NCI-H82 (cell line): ENCODE measurements around the gene MRE11.
"Not testable (repeated sequence)": the region's sequence is repeated elsewhere in the genome, so short reads cannot be mapped to it uniquely, and the experiment has no call there.

ENCODE experiments used
- DNase-seq: peaks from one replicate; lab custom pipeline; 2025; lab: John Stamatoyannopoulos, UW

Gene MRE11

DNA sequence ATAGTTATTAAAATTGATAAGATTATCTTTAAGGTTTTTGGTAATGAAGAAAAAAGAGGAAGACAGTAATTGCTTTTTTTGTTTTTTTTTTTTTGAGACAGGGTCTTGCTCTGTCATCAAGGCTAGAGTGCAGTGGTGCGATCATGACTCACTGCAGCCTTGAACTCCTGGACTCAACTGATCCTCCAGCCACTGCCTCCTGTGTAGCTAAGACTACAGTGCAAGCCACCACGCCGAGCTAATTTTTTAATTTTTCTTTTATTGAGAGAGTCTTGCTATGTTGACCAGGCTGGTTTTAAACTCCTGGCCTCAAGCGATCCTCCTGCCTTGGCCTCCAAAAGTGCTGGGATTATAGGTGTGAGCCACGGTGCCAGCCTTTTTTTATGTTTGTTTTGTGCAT is 12.9 kb upstream of the MRE11 start:
- not testable (repeated sequence) for DNase-seq

DNA sequence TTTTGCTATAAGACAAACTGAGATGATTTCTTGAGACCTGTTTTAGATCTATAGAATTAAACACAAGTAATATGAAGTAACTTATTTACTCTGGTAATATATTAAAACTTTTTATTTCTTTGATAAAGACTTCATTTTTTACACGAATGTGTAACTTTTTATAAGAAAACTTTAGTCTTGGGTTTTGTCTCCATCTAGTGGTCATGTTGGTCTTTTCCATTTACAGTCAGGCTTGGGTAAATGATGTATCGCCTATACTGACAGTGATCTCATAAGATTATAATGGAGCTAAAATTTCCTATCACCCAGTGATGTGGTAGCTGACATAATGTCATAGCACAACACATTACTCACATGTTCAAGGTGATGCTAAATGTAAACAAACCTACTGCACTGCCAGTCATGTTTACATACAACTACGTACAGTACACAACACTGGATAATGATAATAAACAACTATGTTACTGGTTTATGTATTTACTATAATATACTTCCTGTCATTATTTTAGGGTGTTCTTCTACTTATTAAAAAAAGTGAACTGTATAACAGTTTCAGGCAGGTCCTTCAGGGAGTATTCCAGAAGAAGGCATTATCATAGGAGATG is 11.1 kb upstream of the MRE11 start:
- DNase-seq = peak; percentile 64

DNA sequence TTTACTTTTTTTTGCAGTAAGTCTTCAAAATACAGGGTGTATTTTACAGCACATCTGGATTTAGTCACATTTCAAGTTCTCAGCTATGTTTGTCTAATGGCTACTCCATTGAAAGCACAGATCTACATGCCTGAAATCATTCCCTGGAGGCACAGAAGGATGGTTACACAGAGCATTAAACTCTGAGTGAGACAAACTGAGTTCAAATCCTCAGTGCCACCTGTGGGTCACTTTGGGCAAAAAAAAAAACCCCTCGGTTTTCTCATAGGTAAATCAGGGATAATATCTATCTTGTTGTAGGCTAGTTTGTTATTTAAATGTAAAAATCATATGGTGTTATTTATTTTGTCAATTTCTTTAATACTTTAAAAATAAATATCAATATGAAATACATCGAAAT is 7.9 kb upstream of the MRE11 start:
- no peak for DNase-seq

DNA sequence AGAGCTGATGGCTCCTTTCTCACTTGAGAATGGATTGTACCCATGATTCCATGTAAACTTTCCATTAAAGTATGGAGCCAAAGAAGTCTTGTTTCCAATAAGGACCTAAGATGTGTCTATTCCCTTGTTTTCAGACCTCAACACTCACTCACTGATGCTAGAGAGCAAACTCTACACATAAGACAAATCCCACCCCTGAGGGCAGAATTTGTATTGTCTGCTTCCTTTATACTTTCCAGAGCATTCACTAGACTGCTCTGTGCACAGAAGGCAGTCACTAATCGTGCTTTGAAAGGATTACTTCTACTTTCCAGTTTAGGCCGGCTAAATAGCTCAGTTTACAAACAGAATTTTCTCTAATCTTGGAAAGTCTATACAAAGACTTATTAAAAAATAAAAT is 6.5 kb upstream of the MRE11 start:
- peak; percentile 56 for DNase-seq

DNA sequence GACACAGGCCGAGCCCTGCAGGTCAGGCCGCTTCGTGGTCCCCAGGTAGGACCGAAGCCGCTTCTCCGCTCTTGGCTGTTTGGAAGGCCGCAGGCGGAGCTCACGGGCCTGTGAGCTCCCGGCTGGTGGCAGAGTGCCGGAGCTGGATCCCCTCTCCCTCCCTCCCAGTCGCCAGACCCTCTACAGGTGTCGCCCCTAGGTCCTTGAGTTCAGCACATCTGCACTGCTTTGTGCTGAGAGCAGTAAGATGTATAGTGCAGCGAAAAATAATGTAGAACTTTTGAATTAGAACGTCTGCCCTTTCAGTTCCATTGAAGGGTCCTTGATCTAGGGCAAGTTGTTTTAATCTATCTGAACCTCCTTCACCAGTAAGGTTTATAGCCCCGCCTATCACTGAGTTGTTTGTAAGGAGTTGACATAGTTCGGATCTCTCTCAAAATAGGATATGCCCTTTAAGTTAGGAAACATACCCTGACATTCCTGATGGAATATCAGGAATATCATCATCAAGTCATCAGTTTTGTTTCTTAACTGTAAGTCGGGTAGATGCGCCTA is 559 bp upstream of the MRE11 start:
- DNase-seq = peak; percentile 27

DNA sequence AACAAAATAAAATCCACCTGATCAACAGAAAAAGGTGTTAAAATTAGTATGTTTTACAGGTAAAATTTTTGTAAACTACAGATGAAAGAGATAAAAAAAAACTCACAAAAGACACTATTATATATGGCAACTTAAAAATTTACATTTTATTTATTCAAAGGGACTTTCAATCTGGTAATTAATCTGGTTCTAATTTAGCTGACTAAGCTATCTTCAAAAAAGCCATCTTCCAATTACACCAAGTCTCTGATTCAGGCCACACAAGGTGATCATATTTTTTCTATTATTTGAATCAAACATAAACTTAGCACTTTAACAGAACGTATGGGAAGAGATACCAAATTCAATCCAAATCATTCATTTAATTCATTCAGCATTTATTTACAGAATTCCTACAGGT is 7.6 kb downstream of the MRE11 start:
- DNase-seq = no peak

DNA sequence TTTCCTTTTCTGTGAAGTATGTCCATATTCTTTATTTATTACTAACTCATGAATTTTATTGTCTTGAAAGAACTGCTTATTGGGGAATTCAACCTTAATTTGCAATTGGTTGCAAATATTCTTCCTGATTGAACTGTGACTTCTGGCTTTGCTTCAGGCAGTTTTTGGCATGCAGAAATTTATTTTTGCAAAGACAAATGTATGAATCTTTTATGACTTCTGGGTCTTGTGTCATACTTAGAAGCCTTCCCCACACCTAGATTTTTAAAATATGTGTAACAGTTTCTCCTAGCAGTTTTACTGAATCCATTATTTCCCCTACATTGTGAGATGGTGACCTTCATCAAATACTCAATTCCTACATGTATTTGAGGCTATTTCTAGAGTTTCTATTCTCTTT is 12.3 kb downstream of the MRE11 start:
- DNase-seq = no peak

DNA sequence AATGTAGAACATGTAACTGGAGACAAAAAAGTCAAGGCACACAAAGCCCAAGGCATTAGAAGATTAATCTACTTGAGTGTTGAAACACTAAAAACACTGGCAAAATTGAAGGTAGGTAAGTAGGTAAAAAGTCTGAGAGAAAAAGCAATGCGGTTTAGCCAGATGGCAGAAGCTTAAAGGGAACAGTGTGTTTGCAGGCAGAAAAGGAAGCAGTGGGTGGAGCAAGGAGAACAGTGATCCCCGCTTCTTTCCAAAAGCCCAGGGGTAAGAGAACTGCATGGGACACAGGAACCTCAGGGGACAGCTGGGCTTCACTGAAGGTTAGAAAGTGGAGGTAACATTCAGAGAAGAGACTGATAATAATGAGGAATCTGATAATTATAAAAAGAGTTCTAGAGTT is 16.0 kb downstream of the MRE11 start:
- DNase-seq = peak; percentile 15

DNA sequence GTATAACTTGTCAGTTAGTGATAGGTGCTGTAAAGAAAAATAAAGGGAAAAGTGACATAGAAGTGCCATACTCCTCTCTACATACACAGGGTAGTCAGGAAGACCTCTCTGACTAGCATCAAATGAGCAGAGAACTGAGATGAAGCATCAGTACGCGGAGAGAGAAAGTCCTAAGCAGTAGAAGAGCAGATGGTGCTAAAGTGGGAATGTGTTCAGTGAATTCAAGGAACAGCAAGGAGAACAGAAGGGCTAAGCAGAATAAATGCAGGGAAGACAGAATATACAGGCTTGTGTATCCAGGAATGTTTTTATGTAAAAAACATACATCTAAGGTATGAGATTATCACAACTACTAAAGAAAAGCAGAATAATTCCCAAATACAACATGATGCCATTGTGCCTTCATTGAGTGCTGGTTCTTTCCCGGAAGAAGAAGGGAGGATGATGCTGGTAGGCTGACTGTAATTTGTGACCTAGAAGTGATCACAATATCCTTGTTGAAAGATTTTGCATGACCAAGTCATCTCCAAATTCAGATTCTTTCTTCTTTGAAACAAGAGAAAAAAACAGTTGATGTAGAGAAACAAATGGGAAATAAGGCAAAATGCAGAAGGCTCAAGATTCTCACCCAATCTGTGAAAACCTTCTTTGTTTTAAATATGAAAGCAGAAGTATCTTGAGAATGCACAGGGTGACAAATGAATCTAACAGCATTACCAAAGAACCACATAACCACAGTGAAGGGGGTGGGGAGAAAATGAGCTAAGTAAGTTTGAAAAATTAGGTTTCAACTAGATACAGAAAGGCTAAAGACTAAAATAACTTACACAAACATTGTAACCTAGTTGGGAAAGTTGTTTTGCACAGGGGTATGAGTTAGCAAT is 20.5 kb downstream of the MRE11 start:
- DNase-seq = no peak

DNA sequence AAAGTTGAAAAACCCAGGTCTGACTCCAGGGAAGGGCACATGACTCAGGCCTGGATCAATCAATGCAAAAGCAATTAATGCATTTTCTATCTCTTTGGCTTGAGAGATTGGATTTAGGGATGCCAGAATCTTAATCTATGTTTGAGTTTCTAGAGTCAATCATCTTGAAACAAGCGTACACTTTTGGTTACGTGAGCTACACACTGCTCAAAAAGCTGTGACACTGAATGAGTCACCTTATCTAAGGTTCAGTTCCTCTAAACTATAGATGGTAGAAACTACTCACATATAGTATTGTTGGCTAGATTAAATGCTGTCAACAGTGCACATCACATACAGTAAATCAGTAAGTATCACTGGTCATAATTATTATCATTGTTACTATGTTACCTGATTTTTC is 24.2 kb downstream of the MRE11 start:
- no peak for DNase-seq

DNA sequence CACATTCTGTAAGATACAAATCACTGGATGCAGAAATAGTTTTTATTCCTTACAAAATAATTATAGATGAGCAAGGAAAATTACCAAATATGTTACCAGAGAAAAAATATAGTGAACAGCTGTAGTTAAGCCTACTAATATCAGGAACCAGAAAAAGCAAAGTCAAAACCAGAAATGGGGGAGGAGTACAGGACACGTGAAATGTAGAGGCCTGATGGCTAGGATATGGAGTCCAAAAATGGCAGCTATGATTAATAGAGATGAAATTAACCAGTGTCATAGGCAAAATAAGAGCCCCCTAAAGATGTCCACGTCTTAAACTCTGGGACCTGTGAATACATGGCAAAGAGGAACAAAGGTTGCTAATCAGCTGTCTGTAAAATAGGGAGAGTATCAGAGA is 34.1 kb downstream of the MRE11 start:
- no peak for DNase-seq

DNA sequence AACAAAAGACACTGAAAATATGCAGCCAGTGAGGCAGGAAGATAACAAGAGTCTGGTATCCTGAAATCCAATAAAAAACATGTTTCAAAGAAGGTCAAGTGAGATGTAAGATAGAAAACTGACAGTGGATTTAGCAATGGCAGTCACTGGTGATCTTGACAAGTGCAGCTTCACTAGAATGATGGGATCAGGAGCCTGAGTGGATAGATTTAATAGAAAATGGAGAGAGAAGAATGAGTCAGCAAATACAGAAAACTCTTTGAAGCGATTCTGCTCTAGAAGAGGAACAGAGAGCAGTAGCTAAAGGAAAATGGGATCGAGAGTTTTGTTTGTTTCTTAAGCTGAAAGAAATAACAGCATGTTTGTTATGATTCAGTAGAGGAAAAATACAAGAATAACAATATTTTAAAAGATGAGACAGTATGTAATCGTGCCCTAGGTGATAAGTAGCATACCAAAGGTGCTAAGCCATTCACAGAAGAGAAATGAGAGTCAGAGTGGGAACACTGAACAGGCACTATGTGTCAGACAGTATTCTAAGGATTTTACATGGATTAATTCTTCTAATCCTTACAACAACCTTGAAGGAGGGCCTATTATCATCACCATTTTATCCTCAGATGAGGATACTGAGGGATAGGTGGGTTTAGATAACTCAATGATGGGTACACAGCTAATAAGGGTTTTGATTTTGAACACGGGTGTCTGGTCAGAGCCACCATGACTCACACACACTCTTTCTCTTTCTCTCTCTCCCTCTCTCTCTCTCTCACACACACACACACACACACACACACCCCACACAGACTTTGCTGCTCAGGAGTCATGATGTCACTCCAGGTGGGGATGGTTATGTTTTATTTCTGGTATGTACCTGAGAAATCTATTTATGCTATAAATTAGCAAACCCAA is 36.3 kb downstream of the MRE11 start:
- DNase-seq = peak; percentile 23

DNA sequence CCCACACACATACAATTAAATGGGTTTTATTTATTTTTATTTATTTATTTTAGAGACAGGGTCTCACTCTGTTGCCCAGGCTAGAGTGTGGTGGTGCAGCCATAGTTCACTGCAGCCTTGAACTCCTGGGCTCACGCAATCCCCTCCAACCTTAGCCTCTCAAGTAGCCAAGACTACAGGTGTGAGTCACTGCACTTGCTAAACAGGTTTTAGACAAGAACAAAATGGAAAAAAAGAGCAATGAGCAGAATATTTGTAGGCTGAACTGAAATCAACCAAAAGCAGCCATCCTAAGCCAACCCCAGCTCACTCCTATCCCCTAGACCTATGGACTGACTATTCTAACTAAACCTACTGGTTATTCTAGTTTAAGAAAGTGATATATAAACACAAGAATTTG is 37.8 kb downstream of the MRE11 start:
- DNase-seq = no peak

DNA sequence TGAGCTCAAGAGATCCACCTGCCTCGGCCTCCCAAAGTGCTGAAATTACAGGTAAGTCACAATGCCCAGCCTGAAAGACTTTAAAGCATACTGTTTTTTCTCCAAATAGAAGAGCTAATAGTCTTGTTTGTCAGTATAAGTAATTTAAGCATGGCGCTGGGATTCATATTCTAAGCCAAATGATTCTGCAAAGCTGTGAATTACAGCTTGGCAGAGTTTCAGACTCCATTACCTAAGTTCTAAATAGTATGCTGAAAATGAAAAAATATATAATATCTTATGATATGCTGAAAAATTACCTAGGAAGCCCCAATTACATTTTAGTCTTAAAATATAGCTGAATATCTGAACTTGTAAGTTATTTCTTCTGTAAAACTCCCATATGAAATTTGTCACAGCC is 39.3 kb downstream of the MRE11 start:
- DNase-seq = no peak

DNA sequence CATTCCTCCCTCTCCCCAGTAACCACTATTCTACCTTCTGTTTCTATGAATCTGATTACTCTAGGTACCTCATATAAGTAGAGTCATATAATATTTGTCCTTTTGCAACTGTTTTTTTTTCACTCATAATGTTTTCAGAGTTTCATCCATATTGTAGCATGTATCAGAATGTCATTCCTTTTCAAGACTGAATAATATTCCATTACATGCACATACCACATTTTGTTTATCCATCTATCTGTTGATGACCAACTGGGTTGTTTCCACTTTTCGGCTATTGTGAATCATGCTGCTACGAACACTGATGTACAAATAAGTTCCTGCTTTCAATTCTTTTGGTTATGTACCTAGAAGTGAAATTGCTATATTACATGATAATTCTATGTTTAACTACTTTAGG is 40.7 kb downstream of the MRE11 start:
- no peak for DNase-seq

DNA sequence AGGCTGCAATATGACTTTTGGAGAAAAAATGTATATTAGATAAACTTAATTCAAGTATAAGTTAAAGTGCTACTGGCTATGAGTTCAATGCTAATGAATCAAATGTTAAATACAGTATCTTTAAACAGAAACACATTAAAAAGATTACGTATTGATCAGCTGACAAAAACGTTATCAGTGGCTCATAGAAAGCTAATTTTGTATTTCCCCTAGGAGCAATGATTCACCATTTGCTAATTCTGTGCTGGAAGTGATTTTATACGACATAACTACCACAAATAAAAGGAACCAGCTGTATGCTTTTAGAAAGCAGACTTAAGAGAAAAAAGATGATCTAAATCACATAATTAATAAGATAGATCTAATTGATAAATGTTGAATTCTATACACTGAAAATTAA is 43.6 kb downstream of the MRE11 start:
- no peak for DNase-seq

DNA sequence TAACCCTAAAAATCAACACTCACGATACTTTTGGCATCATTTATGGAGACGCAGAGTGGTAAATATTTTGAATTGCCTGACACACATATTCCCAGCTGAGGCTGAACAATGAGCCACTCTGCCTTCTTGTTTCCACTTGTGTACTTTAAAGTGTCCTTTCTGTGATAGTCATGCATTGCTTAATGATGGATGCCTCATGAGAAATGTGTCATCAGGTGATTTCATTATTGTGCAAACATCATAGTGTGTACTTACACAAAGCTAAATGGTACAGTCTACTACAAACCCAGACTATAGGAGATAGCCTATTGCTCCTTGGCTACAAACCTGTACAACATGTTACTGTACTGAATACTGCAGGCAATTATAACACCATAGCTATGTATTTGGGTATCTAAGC is 44.2 kb downstream of the MRE11 start:
- no peak for DNase-seq

DNA sequence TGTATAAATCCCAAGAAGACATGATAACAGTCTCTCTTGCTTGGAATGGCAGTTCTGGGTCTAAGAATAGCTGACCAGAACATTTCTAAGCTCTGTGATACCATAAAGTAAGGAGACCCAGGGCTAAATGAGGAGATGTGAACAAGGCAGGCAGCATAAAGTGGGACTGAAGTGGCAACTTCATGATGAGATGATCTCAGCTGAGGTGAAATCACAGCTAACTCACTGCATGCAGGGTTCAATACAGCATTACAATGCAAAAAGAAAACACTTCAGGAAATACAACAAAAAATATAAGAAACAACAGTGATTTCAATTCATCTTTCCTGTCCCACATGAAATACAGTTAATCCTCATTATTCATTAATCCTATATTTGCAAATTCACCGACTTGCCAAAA is 44.6 kb downstream of the MRE11 start:
- no peak for DNase-seq

DNA sequence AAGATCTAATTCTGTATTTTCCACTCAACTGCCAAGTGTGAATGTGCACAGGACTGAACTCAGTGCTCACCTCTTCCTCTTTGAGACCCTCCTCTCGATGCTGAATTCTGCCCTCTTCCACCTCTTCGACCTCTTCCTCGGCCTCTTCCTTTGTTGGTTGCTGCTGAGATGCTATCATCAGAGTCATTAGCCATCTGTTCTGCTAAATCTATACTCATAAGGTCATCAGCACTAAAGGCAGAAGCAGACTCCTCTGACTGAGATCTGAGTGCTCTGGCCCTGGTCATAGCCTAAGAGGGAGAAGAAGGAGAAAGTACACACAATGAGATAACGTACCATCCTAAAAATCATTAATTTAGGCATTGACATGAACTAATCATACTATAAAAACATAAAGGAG is 46.5 kb downstream of the MRE11 start:
- DNase-seq = peak; percentile 19

DNA sequence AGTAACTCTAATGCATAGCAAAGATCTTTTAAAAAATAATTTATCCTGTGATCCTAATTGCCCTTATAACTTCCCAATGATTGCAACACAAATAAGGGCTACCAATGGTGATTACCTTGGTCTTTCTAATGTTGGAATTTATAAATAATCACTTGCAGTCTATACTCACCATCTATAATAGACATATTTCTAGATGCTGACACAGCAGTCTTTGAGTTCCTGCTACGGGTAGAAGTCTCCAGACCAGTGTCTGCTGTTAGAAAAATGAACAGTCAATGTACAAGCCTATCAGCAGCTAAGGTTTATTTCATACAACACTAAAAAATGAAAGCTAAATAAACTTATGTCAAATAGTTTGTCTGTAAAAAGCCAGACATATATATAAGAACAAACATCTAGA is 48.0 kb downstream of the MRE11 start:
- no peak for DNase-seq

DNA sequence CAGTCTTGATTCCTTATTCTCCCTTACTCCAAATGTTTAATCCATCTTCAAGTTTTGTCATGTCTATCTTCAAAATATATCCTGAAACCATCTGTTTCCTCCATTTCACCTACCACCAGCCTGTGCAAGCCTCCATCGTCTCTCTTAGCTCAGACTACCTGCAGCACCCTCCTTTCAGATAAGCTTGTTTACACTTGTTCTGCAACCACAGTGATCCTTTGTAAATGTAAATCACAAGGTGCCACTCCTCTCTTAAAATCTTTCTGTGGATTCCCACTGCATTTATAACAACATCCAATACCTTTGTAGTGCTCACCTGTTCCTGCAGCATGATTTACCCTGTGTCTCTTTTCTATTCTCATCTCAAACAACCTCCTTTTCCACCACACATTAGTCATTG is 60.6 kb downstream of the MRE11 start:
- DNase-seq = no peak

DNA sequence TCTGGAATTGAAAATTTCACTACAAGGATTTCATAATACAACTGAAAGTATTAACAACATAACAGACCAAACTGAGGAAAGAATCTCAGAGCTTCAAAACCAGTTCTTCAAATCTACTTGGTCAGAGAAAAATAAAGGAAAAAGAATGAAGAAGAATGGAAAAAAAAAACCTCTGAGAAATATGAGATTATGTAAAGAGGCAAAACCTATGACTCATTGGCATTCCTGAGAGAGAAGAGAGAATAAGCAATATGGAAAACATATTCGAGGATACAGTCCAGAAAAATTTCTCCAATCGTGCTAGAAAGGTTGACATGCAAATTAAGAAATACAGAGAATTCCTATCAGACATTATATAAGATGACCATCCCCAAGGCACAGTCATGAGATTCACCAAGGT is 69.0 kb downstream of the MRE11 start:
- DNase-seq = no peak
